H54 (cell line): Measurements from ENCODE around the gene RAB14.

Experiments
- DNase-seq: peaks from one replicate; pipeline ENCODE4 v3.0.0; 2011; ENCODE audit warnings: low spot score, mixed read lengths; ENCODE audit not compliant: insufficient read length
- FAIRE-seq: peaks from 3 replicates; lab custom pipeline; 2011; peaks lifted over from hg19 to GRCh38; lab: Jason Lieb, UNC
- POLR2A ChIP-seq: IDR thresholded peaks from 2 replicates; pipeline ENCODE4 v1.6.1; 2011; ENCODE audit warnings: low read depth, mild to moderate bottlenecking, low read length

The RAB14 gene

GRCh38 chr9:121230256-121230655 is 28.6 kb upstream of the RAB14 start:
- DNase-seq (no peak), FAIRE-seq (no peak)
- TF ChIP-seq POLR2A = no peak

GRCh38 chr9:121227862-121228261 is 26.2 kb upstream of the RAB14 start:
- TF ChIP-seq POLR2A = no peak
- FAIRE-seq (no peak), DNase-seq (no peak)

GRCh38 chr9:121226175-121226574 is 24.5 kb upstream of the RAB14 start:
- FAIRE-seq = peak; percentile 61
- no peak for TF ChIP-seq POLR2A
- peak; percentile 71 for DNase-seq

GRCh38 chr9:121225240-121225639 is 23.6 kb upstream of the RAB14 start:
- FAIRE-seq = no peak

GRCh38 chr9:121222524-121223171 is 21.0 kb upstream of the RAB14 start:
- TF ChIP-seq POLR2A = no peak
- FAIRE-seq (peak; percentile 85), DNase-seq (no peak)

More at GRCh38 chr9:121225240-121225639, 23.6 kb upstream of the RAB14 start:
- no peak for DNase-seq
- TF ChIP-seq POLR2A = no peak

GRCh38 chr9:121221664-121222055 is 20.0 kb upstream of the RAB14 start:
- TF ChIP-seq POLR2A = no peak
- FAIRE-seq = no peak
- no peak for DNase-seq

GRCh38 chr9:121220996-121221663 is 19.5 kb upstream of the RAB14 start:
- FAIRE-seq = no peak

GRCh38 chr9:121219530-121219929 is 17.9 kb upstream of the RAB14 start:
- DNase-seq (no peak), FAIRE-seq (no peak)
- TF ChIP-seq POLR2A = no peak

More at GRCh38 chr9:121220996-121221663, 19.5 kb upstream of the RAB14 start:
- no peak for TF ChIP-seq POLR2A
- DNase-seq = no peak

GRCh38 chr9:121218357-121219027 is 16.8 kb upstream of the RAB14 start:
- FAIRE-seq (no peak), DNase-seq (no peak)
- no peak for TF ChIP-seq POLR2A

GRCh38 chr9:121217609-121218292 is 16.1 kb upstream of the RAB14 start:
- no peak for TF ChIP-seq POLR2A
- peak; percentile 53 for FAIRE-seq
- DNase-seq = peak; percentile 43

- TF ChIP-seq POLR2A = no peak
- DNase-seq = no peak
- FAIRE-seq = no peak
Measured at GRCh38 chr9:121216271-121216805, 14.7 kb upstream of the RAB14 start.

GRCh38 chr9:121214005-121214404 is 12.3 kb upstream of the RAB14 start:
- DNase-seq = no peak
- TF ChIP-seq POLR2A = no peak
- no peak for FAIRE-seq

- DNase-seq = peak; percentile 95
- no peak for TF ChIP-seq POLR2A
- FAIRE-seq = peak; percentile 97
Measured at GRCh38 chr9:121213136-121213806, 11.6 kb upstream of the RAB14 start.
